ENCODE measurements around the gene KLHL26. TPM values are rescaled to one million over a fixed set of nuclear protein-coding genes. Genes with fewer than 3 reads are reported as not detected.

Gene KLHL26
- total and polyA plus RNA-seq, 9 of the 15 experiments (the other 6 are each of a cell fraction or from before 2014, with no cell fraction given): 0.13 to 13.3 (median 1.4) TPM

DNA sequence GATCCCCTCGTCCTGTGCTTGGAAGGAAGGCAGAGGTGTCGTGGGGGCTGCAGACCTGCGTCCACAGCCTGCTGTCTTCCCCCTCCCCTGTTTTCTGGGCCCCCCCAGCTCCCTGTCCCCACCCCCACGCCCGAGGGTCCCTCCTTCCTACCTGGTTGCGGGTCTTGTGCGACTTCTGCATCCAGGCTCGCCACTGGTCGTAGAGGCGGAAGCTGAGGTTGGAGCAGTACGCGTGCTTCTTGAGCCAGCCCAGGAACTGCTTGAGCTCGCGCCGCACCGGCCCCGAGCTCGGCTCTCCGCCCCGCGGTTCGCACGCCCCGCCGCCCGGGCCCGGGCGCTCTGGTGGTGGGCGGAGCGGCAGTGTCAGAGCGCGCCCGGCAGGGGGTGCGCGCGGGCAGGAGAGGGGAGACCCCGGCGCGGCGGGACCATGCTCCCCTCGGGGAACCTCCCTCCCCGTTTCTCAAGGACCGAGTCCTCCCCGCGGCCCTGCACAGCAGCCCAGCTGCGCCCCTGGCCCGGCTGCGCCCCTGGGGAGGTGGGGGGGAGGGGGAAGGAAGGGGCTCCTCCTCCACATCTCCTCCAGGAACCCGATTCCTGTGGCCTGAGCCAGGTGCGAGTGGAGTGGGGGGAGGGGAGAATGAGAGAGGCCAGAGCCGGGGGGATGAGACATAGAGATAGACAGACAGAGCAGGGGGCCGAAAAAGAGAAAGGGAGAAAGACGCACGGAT is 42.6 kb upstream of the KLHL26 start (continued):
- TF ChIP-seq ZNF586 (CRISPR knock-in tag; conservative IDR thresholded peaks at IDR 0.05) (no peak), NEUROD1 (IDR thresholded peaks at IDR 0.05; ENCODE audit: borderline replicate concordance, low read depth, low read length, partially characterized antibody) (peak; percentile 15), PCBP1 (IDR thresholded peaks at IDR 0.05; ENCODE audit: low read depth, low read length, poor library complexity, severe bottlenecking) (no peak), MAZ (CRISPR knock-in tag; conservative IDR thresholded peaks at IDR 0.05 in 1 of 2, IDR thresholded peaks at IDR 0.05 in 1 of 2) (peak; percentile 59 to 68; a peak in 3 of 4 replicates), FOSL1 (tag; conservative IDR thresholded peaks at IDR 0.05) (no peak), ZSCAN29 (IDR thresholded peaks at IDR 0.05) (no peak), KLF16 (IDR thresholded peaks at IDR 0.05) (peak; percentile 54; the same call in 1 of the 2 replicates), ZNF212 (CRISPR knock-in tag; IDR thresholded peaks at IDR 0.05) (no peak), FOS (IDR thresholded peaks at IDR 0.05; ENCODE audit: extremely low read depth, insufficient read length) (peak; percentile 48), TBP (optimal IDR thresholded peaks at IDR 0.05; ENCODE audit: low read depth, low read length) (peak; percentile 42), HMGN3 (IDR thresholded peaks at IDR 0.05; ENCODE audit: borderline replicate concordance, extremely low read depth, insufficient read length, low read depth, low read length) (peak; percentile 95), STAG1 (CRISPR knock-in tag; IDR thresholded peaks at IDR 0.05; ENCODE audit: borderline replicate concordance) (peak; percentile 16; the same call in 1 of the 2 replicates), ZNF263 (CRISPR knock-in tag; IDR thresholded peaks at IDR 0.05; ENCODE audit: borderline replicate concordance) (peak; percentile 73), ZBTB7A (IDR thresholded peaks at IDR 0.05; ENCODE audit: borderline replicate concordance, control insufficient read depth, low read depth, low read length) (peak; percentile 98), KLF13 (tag; IDR thresholded peaks at IDR 0.05; ENCODE audit: borderline replicate concordance, low read depth) (peak; percentile 91), MTF1 (CRISPR knock-in tag; IDR thresholded peaks at IDR 0.05; ENCODE audit: borderline replicate concordance) (no peak)
- TF ChIP-seq, protein P1, sequence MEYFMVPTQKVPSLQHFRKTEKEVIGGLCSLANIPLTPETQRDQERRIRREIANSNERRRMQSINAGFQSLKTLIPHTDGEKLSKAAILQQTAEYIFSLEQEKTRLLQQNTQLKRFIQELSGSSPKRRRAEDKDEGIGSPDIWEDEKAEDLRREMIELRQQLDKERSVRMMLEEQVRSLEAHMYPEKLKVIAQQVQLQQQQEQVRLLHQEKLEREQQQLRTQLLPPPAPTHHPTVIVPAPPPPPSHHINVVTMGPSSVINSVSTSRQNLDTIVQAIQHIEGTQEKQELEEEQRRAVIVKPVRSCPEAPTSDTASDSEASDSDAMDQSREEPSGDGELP (CRISPR knock-in tag; IDR thresholded peaks at IDR 0.05; ENCODE audit: borderline replicate concordance): peak; percentile 56; the same call in 1 of the 2 replicates
- TF ChIP-seq, protein P2, sequence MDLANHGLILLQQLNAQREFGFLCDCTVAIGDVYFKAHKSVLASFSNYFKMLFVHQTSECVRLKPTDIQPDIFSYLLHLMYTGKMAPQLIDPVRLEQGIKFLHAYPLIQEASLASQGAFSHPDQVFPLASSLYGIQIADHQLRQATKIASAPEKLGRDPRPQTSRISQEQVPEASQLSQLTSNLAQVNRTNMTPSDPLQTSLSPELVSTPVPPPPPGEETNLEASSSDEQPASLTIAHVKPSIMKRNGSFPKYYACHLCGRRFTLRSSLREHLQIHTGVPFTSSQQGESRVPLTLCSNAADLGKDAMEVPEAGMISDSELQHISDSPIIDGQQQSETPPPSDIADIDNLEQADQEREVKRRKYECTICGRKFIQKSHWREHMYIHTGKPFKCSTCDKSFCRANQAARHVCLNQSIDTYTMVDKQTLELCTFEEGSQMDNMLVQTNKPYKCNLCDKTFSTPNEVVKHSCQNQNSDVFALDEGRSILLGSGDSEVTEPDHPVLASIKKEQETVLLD (IDR thresholded peaks at IDR 0.05): 0 out of 2 replicates have a peak, but pooled peaks have one; percentile 24
- TF ChIP-seq, protein P3, sequence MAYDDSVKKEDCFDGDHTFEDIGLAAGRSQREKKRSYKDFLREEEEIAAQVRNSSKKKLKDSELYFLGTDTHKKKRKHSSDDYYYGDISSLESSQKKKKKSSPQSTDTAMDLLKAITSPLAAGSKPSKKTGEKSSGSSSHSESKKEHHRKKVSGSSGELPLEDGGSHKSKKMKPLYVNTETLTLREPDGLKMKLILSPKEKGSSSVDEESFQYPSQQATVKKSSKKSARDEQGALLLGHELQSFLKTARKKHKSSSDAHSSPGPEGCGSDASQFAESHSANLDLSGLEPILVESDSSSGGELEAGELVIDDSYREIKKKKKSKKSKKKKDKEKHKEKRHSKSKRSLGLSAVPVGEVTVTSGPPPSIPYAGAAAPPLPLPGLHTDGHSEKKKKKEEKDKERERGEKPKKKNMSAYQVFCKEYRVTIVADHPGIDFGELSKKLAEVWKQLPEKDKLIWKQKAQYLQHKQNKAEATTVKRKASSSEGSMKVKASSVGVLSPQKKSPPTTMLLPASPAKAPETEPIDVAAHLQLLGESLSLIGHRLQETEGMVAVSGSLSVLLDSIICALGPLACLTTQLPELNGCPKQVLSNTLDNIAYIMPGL (CRISPR knock-in tag; IDR thresholded peaks at IDR 0.05): 0 out of 2 replicates have a peak, but pooled peaks have one; percentile 47
- TF ChIP-seq, protein P4, sequence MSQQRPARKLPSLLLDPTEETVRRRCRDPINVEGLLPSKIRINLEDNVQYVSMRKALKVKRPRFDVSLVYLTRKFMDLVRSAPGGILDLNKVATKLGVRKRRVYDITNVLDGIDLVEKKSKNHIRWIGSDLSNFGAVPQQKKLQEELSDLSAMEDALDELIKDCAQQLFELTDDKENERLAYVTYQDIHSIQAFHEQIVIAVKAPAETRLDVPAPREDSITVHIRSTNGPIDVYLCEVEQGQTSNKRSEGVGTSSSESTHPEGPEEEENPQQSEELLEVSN (IDR thresholded peaks at IDR 0.05; ENCODE audit: borderline replicate concordance in 1 of 2, extremely low read depth in 1 of 2, insufficient read depth in 1 of 2, insufficient read length in 1 of 2, low read depth in 1 of 2, low read length in 1 of 2, poor library complexity in 1 of 2, severe bottlenecking in 1 of 2): peak; percentile 40 to 62
